ENCODE measurements around the gene NFIX. TPM values are rescaled to one million over a fixed set of nuclear protein-coding genes. Genes with fewer than 3 reads are reported as not detected.

The NFIX gene
- total and polyA plus RNA-seq, 7 donors: 10.6 to 104 (median 44.1) TPM

DNA sequence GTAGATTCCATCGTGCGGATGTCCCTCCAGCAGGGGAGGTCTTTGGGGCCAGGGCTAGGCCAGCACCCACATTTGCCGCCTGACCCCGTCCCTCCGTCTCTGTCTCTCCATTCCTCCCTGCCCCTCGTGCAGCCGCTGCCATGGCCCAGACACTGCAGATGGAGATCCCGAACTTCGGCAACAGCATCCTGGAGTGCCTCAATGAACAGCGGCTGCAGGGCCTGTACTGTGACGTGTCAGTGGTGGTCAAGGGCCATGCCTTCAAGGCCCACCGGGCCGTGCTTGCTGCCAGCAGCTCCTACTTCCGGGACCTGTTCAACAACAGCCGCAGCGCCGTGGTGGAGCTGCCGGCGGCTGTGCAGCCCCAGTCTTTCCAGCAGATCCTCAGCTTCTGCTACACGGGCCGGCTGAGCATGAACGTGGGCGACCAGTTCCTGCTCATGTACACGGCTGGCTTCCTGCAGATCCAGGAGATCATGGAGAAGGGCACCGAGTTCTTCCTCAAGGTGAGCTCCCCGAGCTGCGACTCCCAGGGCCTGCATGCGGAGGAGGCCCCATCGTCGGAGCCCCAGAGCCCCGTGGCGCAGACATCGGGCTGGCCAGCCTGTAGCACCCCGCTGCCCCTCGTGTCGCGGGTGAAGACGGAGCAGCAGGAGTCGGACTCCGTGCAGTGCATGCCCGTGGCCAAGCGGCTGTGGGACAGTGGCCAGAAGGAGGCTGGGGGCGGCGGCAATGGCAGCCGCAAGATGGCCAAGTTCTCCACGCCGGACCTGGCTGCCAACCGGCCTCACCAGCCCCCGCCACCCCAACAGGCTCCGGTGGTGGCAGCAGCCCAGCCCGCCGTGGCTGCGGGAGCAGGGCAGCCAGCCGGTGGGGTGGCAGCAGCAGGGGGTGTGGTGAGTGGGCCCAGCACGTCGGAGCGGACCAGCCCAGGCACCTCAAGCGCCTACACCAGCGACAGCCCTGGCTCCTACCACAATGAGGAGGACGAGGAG, 140.1 kb downstream of the NFIX start:
- DNase-seq: no peak
- H3K4me3 ChIP-seq: no peak overlapping the region
- H3K4me1 ChIP-seq: peaks cover 0 to 27% (median 9%) of the 10 kb centered on the region in 4 donors
- no peaks in the 10 kb centered on the region for H3K9me3 ChIP-seq
- WGBS, 2 donors: 96% methylated on average over 60 of the region's 60 CpGs
- peak overlapping the region in 3 of 4 donors; percentile 4 to 60 (median 36) for H3K27ac ChIP-seq
- H3K27me3 ChIP-seq: no peaks in the 10 kb centered on the region
- intact Hi-C loops (cut with DNase I): no loop called here
- H3K36me3 ChIP-seq: peaks cover 0 to 52% (median 28%) of the 10 kb centered on the region in 4 donors
- TF ChIP-seq POLR2A (IDR thresholded peaks at IDR 0.05) (no peak), POLR2AphosphoS5 (IDR thresholded peaks at IDR 0.05) (no peak), EP300 (IDR thresholded peaks at IDR 0.05) (no peak)
- TF ChIP-seq, protein P1, sequence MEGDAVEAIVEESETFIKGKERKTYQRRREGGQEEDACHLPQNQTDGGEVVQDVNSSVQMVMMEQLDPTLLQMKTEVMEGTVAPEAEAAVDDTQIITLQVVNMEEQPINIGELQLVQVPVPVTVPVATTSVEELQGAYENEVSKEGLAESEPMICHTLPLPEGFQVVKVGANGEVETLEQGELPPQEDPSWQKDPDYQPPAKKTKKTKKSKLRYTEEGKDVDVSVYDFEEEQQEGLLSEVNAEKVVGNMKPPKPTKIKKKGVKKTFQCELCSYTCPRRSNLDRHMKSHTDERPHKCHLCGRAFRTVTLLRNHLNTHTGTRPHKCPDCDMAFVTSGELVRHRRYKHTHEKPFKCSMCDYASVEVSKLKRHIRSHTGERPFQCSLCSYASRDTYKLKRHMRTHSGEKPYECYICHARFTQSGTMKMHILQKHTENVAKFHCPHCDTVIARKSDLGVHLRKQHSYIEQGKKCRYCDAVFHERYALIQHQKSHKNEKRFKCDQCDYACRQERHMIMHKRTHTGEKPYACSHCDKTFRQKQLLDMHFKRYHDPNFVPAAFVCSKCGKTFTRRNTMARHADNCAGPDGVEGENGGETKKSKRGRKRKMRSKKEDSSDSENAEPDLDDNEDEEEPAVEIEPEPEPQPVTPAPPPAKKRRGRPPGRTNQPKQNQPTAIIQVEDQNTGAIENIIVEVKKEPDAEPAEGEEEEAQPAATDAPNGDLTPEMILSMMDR (IDR thresholded peaks at IDR 0.05): no peak

DNA sequence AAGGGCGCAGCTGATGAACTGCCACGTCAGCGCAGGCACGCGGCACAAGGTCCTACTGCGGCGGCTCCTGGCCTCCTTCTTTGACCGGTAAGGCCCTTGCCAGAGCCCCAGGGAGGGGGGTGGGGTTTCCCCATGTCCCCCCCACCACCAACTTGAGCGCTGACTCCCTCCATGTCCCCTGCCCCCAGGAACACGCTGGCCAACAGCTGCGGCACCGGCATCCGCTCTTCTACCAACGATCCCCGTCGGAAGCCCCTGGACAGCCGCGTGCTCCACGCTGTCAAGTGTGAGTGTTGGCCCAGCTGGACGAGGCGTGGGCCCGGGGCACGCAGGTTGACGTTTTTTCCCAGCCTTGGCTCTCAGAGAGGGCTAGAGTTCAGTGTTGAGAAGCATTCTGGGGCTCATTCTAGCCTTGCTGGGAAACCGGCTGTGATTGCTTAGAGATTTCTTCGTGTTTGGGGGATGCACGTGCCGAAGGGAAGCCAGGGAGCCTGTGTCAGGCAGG, 142.1 kb downstream of the NFIX start:
- Histone ChIP-seq H3K36me3 (peaks cover 0 to 53% (median 28%) of the 10 kb centered on the region in 4 donors), H3K4me3 (no peak overlapping the region), H3K4me1 (peaks cover 0 to 27% (median 9%) of the 10 kb centered on the region in 4 donors), H3K27me3 (no peaks in the 10 kb centered on the region), H3K27ac (no peak overlapping the region), H3K9me3 (no peaks in the 10 kb centered on the region)
- TF ChIP-seq, protein P1 (IDR thresholded peaks at IDR 0.05): no peak
- no peak for TF ChIP-seq EP300 (IDR thresholded peaks at IDR 0.05)
- TF ChIP-seq POLR2AphosphoS5 (IDR thresholded peaks at IDR 0.05): no peak
- TF ChIP-seq POLR2A (IDR thresholded peaks at IDR 0.05): no peak
- WGBS, 2 donors: 92 to 95% methylated on average over 28 of the region's 28 CpGs
- DNase-seq: no peak
- intact Hi-C loops (cut with DNase I): no loop called here

DNA sequence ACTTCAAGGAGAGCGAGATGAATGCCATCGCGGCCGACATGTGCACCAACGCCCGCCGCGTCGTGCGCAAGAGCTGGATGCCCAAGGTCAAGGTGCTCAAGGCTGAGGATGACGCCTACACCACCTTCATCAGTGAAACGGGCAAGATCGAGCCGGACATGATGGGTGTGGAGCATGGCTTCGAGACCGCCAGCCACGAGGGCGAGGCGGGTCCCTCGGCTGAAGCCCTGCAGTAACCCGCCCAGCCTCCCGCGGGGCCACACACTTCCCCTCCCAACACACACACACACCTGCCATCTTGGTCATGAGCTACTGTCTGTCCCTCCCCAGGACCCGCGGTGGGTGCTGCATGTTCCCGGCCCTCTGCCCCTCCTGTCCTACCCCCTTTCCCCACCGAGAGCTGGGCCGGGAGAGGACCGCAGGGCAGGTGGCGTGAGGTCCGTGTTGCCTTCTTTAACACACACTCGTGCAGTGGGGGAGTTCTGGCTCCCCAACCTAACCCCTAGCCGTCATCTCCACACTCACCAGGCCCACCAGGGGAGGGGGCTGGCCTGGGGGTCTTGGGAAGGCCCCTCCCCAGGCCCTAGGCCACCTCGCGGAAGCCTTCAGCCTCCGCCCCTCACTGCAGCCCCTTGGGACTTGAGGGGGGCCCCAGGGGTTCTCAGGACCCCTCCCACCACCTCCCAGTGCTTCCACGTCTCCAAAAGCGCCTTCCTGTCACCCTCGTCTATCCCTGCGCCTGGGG, 143.1 kb downstream of the NFIX start:
- 89 to 90% methylated on average over 40 of the region's 40 CpGs for WGBS, 2 donors
- Histone ChIP-seq H3K4me1 (peaks cover 0 to 23% (median 8%) of the 10 kb centered on the region in 4 donors), H3K4me3 (no peak overlapping the region), H3K9me3 (no peaks in the 10 kb centered on the region), H3K36me3 (peaks cover 0 to 61% (median 28%) of the 10 kb centered on the region in 4 donors), H3K27ac (no peak overlapping the region), H3K27me3 (no peaks in the 10 kb centered on the region)
- TF ChIP-seq POLR2A (IDR thresholded peaks at IDR 0.05) (no peak), POLR2AphosphoS5 (IDR thresholded peaks at IDR 0.05) (no peak), EP300 (IDR thresholded peaks at IDR 0.05) (no peak)
- TF ChIP-seq, protein P1 (IDR thresholded peaks at IDR 0.05): no peak
- intact Hi-C loops (cut with DNase I): no loop called here
- no peak for DNase-seq

DNA sequence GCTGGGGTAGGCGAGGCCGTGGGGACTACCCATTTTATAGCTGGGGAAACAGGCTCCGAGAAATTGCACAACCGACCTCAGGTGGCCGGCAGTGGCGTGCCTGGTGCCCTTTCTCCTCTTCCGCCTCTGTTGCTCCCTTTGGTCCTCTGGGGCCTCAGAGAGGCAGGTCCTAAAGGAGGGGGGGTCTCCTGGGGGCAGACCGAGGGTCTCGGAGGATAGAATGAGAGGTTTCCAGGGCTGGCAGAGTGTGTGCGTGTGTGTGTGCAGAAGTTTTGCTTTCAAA, 143.6 kb downstream of the NFIX start:
- DNase-seq: no peak
- 79 to 84% methylated on average over 10 of the region's 10 CpGs for WGBS, 2 donors
- Histone ChIP-seq H3K9me3 (no peaks in the 10 kb centered on the region), H3K4me1 (peaks cover 0 to 17% (median 9%) of the 10 kb centered on the region in 4 donors), H3K27ac (no peak overlapping the region), H3K4me3 (no peak overlapping the region), H3K36me3 (peaks cover 0 to 66% (median 29%) of the 10 kb centered on the region in 4 donors), H3K27me3 (no peaks in the 10 kb centered on the region)
- TF ChIP-seq, protein P1 (IDR thresholded peaks at IDR 0.05): no peak
- TF ChIP-seq POLR2A (IDR thresholded peaks at IDR 0.05): no peak
- no peak for TF ChIP-seq EP300 (IDR thresholded peaks at IDR 0.05)
- TF ChIP-seq POLR2AphosphoS5 (IDR thresholded peaks at IDR 0.05): no peak
- intact Hi-C loops (cut with DNase I): no loop called here

All from sigmoid colon (tissue), 7 donors.